ENCODE data around the gene ELOA. TPM values are rescaled to one million over a fixed set of nuclear protein-coding genes. Genes with fewer than 3 reads are reported as not detected.
A peak's percentile ranks its signal among the peaks of the same experiment; 100 is the strongest.

The ELOA gene
- polyA plus RNA-seq, 2 of the 4 experiments (the other 2 are of a cell fraction): 16.4 to 18.4 TPM

DNA sequence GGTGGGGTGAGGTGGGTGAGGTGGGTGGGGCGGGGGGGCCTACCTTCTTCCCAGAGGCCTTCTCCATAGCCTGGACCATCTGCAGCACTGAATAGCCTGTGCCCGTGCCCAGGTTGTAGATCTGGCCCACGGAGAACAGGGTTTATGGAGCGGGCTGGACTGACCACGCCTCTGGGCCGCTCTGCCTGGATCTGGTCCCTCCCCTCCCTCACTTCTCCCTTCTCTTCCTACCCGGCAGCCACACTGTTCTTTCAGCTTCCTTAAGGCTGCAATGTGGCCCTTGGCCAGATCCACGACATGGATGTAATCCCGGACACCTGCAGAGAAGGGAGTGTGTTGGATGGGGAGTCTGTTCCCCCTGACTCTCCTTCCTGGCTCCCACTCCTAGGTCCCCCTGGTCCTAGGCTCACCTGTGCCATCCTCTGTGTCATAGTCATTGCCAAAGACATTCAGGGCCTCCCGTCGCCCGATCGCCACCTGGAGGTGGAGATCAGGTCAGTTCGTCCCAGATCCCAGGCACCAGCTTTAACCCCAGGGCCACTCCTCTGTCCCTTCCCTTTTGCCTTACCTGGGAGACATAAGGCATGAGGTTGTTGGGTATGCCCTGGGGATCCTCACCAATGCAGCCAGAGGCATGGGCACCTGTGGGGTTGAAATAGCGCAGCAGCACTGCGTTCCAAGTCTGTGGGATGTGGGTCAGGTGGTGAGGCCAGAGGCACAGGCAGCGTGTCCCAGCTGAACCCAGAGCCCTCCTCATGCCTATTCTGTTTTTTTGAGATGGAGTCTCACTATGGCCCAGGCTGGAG is 53.4 kb downstream of the ELOA start:
- WGBS (ENCODE audit: missing lambda C conversion rate): 80% methylated on average over 16 of the region's 17 CpGs

DNA sequence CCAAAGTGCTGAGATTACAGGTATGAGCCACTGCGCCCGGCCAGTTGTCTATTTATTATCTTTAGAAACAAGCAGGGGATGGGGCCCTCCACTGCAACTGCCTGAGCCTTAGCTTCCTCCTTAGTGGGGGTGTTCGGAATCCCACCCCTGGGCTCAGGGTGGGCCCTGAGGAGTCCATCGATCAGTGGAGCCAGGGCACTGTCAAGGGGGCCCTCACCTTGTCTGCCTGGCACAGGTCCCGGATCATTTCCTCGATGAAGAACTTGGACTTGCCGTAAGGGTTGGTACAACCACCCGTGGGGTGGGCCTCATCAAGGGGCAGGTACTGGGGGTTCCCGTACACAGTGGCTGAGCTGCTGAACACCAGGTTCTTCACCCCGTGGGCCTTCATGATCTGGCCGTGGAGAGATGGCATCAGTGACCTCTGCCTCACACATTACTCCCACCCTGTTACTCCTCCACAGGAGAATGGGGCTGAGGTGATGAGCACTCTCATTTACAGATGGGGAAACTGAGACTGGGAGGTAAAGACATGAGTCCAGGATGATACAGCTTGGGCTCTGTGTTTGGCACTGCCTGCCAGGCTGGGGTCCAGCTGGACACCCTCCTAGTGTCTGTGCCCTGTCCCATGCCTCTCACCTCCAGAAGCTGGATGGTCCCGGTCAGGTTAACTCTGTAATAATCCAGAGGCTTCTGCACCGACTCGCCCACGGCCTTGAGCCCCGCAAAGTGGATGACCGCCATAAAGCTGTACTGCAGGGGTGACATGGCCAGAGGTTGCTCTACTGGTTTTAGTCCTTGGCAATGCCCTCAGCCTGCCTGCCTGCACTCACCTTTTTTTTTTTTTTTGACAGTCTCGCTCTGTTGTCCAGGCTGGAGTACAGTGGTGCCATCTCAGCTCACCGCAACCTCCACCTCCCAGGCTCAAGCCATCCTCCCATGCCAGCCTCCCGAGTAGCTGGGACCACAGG is 54.5 kb downstream of the ELOA start:
- no peaks in the 10 kb centered on the region for H3K9me3 ChIP-seq
- ATAC-seq: no peak
- peaks cover 25% of the 10 kb centered on the region for H3K4me1 ChIP-seq
- no peak for FAIRE-seq
- ChIA-PET POLR2A (interaction anchor here (1.0 kb wide), 1 partner anchor 20 kb away, joined by 3 read pairs; the partner anchor contains the start of gene PITHD1), CTCF (interaction anchor here (0.6 to 3.3 kb wide), 9 partner anchors 8 to 594 kb away, joined by 3 to 19 read pairs (median 5); no protein-coding TSS in a partner anchor)
- 94% methylated on average over 15 of the region's 20 CpGs for WGBS (ENCODE audit: missing lambda C conversion rate)
- no peak overlapping the region for H3K4me3 ChIP-seq
- no peak overlapping the region for H3K4me2 ChIP-seq
- DNase-seq (ENCODE audit: low read depth in 1 of 2, low spot score in 1 of 2): no peak
- peak overlapping the region in 1 of 2 experiments; percentile 99; a peak in 1 of 6 replicates for H3K27ac ChIP-seq
- no peak for TF ChIP-seq NR3C1 (IDR thresholded peaks at IDR 0.05)
- no peak for TF ChIP-seq ZFP36 (IDR thresholded peaks at IDR 0.05; ENCODE audit: borderline replicate concordance, partially characterized antibody)
- no peak for TF ChIP-seq BHLHE40 (IDR thresholded peaks at IDR 0.05; ENCODE audit: low read depth, low read length)
- TF ChIP-seq KDM1A (IDR thresholded peaks at IDR 0.05; ENCODE audit: low read depth): no peak
- no peak for TF ChIP-seq PHF8 (IDR thresholded peaks at IDR 0.05; ENCODE audit: borderline replicate concordance, low read depth)
- no peak for TF ChIP-seq JUN (IDR thresholded peaks at IDR 0.05)
- TF ChIP-seq ESRRA (IDR thresholded peaks at IDR 0.05; ENCODE audit: borderline replicate concordance, low read length): no peak
- no peak for TF ChIP-seq FOSL2 (IDR thresholded peaks at IDR 0.05)
- TF ChIP-seq FOSL2 (CRISPR knock-in tag; IDR thresholded peaks at IDR 0.05): no peak

More for the DNA sequence above, 53.4 kb downstream of the ELOA start:
- no peaks in the 10 kb centered on the region for H3K9me3 ChIP-seq
- no peak for ATAC-seq
- FAIRE-seq: no peak
- H3K27ac ChIP-seq: no peak overlapping the region
- no peak overlapping the region for H3K4me3 ChIP-seq
- no peak overlapping the region for H3K4me2 ChIP-seq
- H3K4me1 ChIP-seq: peaks cover 33% of the 10 kb centered on the region
- DNase-seq (ENCODE audit: low read depth in 1 of 2, low spot score in 1 of 2): no peak
- CTCF ChIA-PET: interaction anchor here (0.6 to 3.3 kb wide), 8 partner anchors 9 to 429 kb away, joined by 3 to 19 read pairs (median 5); no protein-coding TSS in a partner anchor
- TF ChIP-seq GATA3 (IDR thresholded peaks at IDR 0.05; ENCODE audit: borderline replicate concordance) (no peak), RAD21 (conservative IDR thresholded peaks at IDR 0.05 in 1 of 2, IDR thresholded peaks at IDR 0.05 in 1 of 2) (0 out of 5 replicates have a peak, but pooled peaks of 1 of the 2 experiments have one; percentile 9)
- TF ChIP-seq, protein P1, sequence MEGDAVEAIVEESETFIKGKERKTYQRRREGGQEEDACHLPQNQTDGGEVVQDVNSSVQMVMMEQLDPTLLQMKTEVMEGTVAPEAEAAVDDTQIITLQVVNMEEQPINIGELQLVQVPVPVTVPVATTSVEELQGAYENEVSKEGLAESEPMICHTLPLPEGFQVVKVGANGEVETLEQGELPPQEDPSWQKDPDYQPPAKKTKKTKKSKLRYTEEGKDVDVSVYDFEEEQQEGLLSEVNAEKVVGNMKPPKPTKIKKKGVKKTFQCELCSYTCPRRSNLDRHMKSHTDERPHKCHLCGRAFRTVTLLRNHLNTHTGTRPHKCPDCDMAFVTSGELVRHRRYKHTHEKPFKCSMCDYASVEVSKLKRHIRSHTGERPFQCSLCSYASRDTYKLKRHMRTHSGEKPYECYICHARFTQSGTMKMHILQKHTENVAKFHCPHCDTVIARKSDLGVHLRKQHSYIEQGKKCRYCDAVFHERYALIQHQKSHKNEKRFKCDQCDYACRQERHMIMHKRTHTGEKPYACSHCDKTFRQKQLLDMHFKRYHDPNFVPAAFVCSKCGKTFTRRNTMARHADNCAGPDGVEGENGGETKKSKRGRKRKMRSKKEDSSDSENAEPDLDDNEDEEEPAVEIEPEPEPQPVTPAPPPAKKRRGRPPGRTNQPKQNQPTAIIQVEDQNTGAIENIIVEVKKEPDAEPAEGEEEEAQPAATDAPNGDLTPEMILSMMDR (IDR thresholded peaks at IDR 0.05): 0 out of 3 replicates have a peak, but pooled peaks have one; percentile 15
- POLR2A ChIA-PET: interaction anchor here (1.0 kb wide), 2 partner anchors 19 to 120 kb away, joined by 3 read pairs; partner anchors contain the start of gene PITHD1

DNA sequence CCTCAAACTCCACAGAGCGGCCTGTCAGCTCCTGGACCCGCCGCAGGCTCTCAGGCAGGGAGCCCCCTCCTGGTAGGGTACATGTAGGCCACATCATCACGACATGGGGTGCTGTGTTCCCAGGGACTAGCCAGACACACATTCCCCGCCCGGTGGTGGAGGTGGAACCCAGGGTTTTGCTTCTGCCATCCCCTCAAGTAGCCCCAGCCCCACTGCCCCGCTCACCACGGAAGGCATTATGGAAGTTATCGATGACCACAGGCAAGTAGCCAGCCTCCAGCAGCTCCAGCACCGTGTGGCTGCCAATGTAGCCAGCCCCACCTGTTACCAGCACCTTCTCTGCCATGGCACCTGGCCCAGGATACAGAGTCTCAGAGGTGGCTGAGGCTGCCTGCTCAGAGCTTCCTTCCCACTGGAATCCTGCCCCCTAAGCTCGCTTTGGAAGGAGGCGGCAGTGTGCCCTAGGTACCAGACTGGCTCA is 55.4 kb downstream of the ELOA start:
- TF ChIP-seq NPAS2 (CRISPR knock-in tag; IDR thresholded peaks at IDR 0.05; ENCODE audit: borderline replicate concordance) (no peak), ZNF302 (CRISPR knock-in tag; IDR thresholded peaks at IDR 0.05) (no peak), HEYL (CRISPR knock-in tag; IDR thresholded peaks at IDR 0.05) (no peak), HOXA7 (CRISPR knock-in tag; IDR thresholded peaks at IDR 0.05) (no peak), CBX2 (IDR thresholded peaks at IDR 0.05; ENCODE audit: borderline replicate concordance, low read depth) (no peak)
- TF ChIP-seq, protein P2, sequence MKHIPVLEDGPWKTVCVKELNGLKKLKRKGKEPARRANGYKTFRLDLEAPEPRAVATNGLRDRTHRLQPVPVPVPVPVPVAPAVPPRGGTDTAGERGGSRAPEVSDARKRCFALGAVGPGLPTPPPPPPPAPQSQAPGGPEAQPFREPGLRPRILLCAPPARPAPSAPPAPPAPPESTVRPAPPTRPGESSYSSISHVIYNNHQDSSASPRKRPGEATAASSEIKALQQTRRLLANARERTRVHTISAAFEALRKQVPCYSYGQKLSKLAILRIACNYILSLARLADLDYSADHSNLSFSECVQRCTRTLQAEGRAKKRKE (CRISPR knock-in tag; IDR thresholded peaks at IDR 0.05; ENCODE audit: low read depth): no peak
- TF ChIP-seq, protein P3, sequence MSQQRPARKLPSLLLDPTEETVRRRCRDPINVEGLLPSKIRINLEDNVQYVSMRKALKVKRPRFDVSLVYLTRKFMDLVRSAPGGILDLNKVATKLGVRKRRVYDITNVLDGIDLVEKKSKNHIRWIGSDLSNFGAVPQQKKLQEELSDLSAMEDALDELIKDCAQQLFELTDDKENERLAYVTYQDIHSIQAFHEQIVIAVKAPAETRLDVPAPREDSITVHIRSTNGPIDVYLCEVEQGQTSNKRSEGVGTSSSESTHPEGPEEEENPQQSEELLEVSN (IDR thresholded peaks at IDR 0.05; ENCODE audit: borderline replicate concordance, low read depth): no peak
- H3K4me2 ChIP-seq: peak overlapping the region; percentile 89
- 91% methylated on average over 4 of the region's 12 CpGs for WGBS (ENCODE audit: missing lambda C conversion rate)
- H3K4me3 ChIP-seq: peak overlapping the region; percentile 72; the same call in 2 of the 3 replicates
- POLR2A ChIA-PET: interaction anchor here (4.2 kb wide), 1 partner anchor 8 kb away, joined by 19 read pairs; the partner anchor contains the start of gene LYPLA2
- no peak for ATAC-seq
- DNase-seq (ENCODE audit: low read depth in 1 of 2, low spot score in 1 of 2): peak in 1 of 2 experiments; percentile 31
- H3K4me1 ChIP-seq: peaks cover 16% of the 10 kb centered on the region
- H3K9me3 ChIP-seq: no peaks in the 10 kb centered on the region
- CTCF ChIA-PET: interaction anchor here (0.6 to 3.3 kb wide), 7 partner anchors 11 to 257 kb away, joined by 3 to 19 read pairs (median 5); no protein-coding TSS in a partner anchor
- FAIRE-seq: no peak
- H3K27ac ChIP-seq: peak overlapping the region; percentile 89 to 99

Data from A549 (cell line).